Measurements from ENCODE around the gene RAB6A. TPM values are rescaled to one million over a fixed set of nuclear protein-coding genes. Genes with fewer than 3 reads are reported as not detected.
"Not testable (repeated sequence)": the region's sequence is repeated elsewhere in the genome, so short reads cannot be mapped to it uniquely, and the experiment has no call there.

Gene RAB6A
- total RNA-seq, 1 experiment from 2014 or later = 92.3 TPM

DNA sequence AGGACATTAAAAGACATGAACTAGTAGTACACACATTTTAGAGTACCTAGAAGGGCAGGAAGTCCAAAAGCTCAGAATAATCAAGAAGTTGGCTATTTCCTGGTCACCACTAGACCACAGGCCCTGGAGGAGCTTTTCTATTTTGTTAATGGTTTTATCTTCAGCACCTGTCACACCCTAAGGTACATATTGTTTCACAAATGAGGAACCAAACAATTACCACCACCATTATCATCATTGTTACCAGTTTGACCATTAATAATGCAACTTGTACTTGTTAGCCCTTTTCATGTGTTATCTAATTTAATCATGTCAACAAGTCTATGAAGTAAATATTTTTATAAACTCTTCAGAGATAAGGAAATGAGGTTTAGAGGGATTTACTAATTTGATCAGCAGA, 31.7 kb upstream of the RAB6A start:
- Mint-ChIP-seq H3K9me3 (ENCODE audit: low read depth, unreplicated experiment) (no peaks in the 10 kb centered on the region), H3K27me3 (ENCODE audit: unreplicated experiment) (no peaks in the 10 kb centered on the region), H3K27ac (ENCODE audit: unreplicated experiment) (no peak overlapping the region), H3K4me3 (ENCODE audit: low read depth, unreplicated experiment) (no peak overlapping the region), H3K4me1 (ENCODE audit: low read depth, unreplicated experiment) (peaks cover 7% of the 10 kb centered on the region), H3K36me3 (ENCODE audit: insufficient read depth, unreplicated experiment) (peaks cover 15% of the 10 kb centered on the region)
- CTCF ChIA-PET = interaction anchor here (0.6 kb wide), 1 partner anchor 388 kb away, joined by 4 read pairs; no protein-coding TSS in a partner anchor
- no peak for DNase-seq
- BruUV-seq (replicated peaks) = no TSS peak
- intact Hi-C loops (cut with micrococcal nuclease; ENCODE audit: unreplicated experiment) = no loop called here
- TF ChIP-seq, protein P1, sequence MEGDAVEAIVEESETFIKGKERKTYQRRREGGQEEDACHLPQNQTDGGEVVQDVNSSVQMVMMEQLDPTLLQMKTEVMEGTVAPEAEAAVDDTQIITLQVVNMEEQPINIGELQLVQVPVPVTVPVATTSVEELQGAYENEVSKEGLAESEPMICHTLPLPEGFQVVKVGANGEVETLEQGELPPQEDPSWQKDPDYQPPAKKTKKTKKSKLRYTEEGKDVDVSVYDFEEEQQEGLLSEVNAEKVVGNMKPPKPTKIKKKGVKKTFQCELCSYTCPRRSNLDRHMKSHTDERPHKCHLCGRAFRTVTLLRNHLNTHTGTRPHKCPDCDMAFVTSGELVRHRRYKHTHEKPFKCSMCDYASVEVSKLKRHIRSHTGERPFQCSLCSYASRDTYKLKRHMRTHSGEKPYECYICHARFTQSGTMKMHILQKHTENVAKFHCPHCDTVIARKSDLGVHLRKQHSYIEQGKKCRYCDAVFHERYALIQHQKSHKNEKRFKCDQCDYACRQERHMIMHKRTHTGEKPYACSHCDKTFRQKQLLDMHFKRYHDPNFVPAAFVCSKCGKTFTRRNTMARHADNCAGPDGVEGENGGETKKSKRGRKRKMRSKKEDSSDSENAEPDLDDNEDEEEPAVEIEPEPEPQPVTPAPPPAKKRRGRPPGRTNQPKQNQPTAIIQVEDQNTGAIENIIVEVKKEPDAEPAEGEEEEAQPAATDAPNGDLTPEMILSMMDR (IDR thresholded peaks at IDR 0.05; ENCODE audit: unreplicated experiment) = no peak

DNA sequence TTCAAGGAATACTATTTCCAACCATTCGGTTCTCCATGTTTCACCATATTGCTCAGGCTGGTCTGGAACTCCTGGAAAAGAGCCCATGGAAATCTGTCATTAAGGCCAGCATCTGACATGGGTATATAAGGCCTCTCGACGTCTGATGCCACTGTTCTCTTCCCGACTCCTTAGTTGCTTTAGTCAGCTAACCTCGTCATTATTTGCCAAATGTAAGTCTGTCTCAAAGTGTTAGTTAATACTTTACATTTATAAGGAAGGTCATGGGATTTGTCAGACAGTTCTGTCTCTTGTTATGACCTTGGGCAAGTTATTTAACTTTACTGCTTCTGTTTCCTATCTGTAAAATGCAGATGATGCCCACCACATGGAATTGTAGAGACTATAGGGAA, 28.4 kb upstream of the RAB6A start:
- no peak overlapping the region for H3K27ac Mint-ChIP-seq (ENCODE audit: unreplicated experiment)

DNA sequence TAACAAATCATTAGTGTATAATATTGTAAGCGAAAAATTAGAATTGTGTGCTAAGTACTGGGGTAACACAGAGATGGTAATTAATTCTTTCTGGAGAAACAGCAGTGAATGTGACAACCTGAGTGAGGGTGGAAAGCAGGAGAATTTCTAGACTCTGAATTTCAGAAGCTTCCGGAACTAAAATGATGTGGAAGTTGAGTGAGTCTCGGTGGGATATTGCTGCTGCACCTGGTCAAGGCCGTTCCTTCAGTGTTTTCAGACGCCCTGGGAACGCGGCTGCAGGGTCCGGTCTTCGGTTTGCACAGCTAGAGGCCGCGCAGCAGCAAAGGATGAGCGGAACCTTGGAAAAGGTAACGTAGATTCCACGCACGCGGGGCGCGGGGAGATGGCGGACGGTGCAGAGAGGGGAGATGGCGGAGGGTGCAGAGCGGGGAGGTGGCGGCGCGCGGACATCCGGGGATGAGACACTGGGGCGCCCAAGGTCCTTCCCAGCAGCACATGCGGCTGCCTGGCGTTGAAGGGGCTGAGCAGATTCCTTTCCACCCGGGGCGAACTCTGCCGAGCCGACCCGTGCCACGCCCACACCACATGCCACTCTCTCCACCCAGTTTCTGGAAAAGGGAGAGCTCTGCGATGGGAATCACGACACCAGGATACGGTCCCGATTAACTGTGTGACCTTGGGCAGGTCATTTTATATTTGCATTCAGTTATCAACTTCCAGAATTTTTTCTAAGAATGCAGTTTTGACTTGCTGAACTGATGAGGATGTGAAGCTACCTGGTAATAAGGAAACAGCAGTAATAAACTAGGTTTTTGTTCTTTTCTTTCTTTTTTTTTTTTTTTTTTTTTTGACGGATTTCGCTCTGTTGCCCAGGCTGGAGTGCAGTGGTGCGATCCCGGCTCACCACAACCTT, 27.0 kb upstream of the RAB6A start, which contains the start of gene MRPL48:
Gene MRPL48, plus strand, starts transcription at position 232 of the 916 bp plus-strand sequence. Its CDS starts 98 bp downstream, at position 330.
- DNase-seq = peak; percentile 93
- TF ChIP-seq, protein P1 (IDR thresholded peaks at IDR 0.05; ENCODE audit: unreplicated experiment) = no peak
- Mint-ChIP-seq H3K27me3 (ENCODE audit: unreplicated experiment) (no peaks in the 10 kb centered on the region), H3K9me3 (ENCODE audit: low read depth, unreplicated experiment) (no peaks in the 10 kb centered on the region), H3K4me3 (ENCODE audit: low read depth, unreplicated experiment) (peak within 1 kb of the TSS; percentile 80), H3K4me1 (ENCODE audit: low read depth, unreplicated experiment) (peaks cover 23% of the 10 kb centered on the region), H3K27ac (ENCODE audit: unreplicated experiment) (peak within 1 kb of the TSS; percentile 55), H3K36me3 (ENCODE audit: insufficient read depth, unreplicated experiment) (peaks cover 27% of the 10 kb centered on the region)
- BruUV-seq (replicated peaks) = TSS peak; percentile 90
- CTCF ChIA-PET = interaction anchor here (0.6 to 1.4 kb wide), 9 partner anchors 8 to 1120 kb away, joined by 3 to 7 read pairs (median 5); no protein-coding TSS in a partner anchor
- intact Hi-C loops (cut with micrococcal nuclease; ENCODE audit: unreplicated experiment) = no loop called here

More for the DNA sequence above, 28.4 kb upstream of the RAB6A start:
- Mint-ChIP-seq H3K4me1 (ENCODE audit: low read depth, unreplicated experiment) (peaks cover 15% of the 10 kb centered on the region), H3K27me3 (ENCODE audit: unreplicated experiment) (no peaks in the 10 kb centered on the region), H3K4me3 (ENCODE audit: low read depth, unreplicated experiment) (peak overlapping the region; percentile 80), H3K36me3 (ENCODE audit: insufficient read depth, unreplicated experiment) (peaks cover 26% of the 10 kb centered on the region), H3K9me3 (ENCODE audit: low read depth, unreplicated experiment) (no peaks in the 10 kb centered on the region)
- TF ChIP-seq, protein P1 (IDR thresholded peaks at IDR 0.05; ENCODE audit: unreplicated experiment) = no peak
- intact Hi-C loops (cut with micrococcal nuclease; ENCODE audit: unreplicated experiment) = no loop called here
- no peak for DNase-seq
- CTCF ChIA-PET = no interaction called here
- no TSS peak for BruUV-seq (replicated peaks)

DNA sequence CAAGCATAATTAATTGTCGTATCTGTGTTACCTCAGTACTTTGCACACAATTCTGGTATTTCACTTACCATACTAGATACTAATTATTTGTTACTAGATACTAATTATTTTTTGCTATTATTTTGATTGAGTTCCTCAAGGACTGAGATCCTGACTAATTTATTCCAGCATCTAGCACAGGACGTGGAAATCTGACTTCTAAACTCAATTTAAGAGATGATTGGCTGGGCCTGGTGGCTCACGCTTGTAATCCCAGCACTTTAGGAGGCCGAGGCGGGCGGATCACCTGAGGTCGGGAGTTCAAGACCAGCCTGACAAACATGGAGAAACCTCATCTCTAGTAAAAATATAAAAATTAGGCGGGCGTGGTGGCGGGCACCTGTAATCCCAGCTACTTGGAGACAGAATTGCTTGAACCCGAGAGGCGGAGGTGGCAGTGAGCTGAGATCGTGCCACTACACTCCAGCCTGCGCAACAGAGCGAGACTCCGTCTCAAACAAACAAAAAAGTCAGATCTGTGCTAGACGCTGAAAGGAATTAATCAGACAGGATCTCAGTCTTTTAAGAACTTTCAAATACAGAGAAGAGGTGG, 26.3 kb upstream of the RAB6A start:
- intact Hi-C loops (cut with micrococcal nuclease; ENCODE audit: unreplicated experiment) = no loop called here
- DNase-seq = peak; percentile 1
- BruUV-seq (replicated peaks) = no TSS peak
- peak overlapping the region; percentile 55 for H3K27ac Mint-ChIP-seq (ENCODE audit: unreplicated experiment)
- no peaks in the 10 kb centered on the region for H3K27me3 Mint-ChIP-seq (ENCODE audit: unreplicated experiment)
- TF ChIP-seq, protein P1 (IDR thresholded peaks at IDR 0.05; ENCODE audit: unreplicated experiment) = no peak
- H3K4me3 Mint-ChIP-seq (ENCODE audit: low read depth, unreplicated experiment) = peak overlapping the region; percentile 80
- CTCF ChIA-PET = interaction anchor here (1.4 kb wide), 1 partner anchor 8 kb away, joined by 5 read pairs; no protein-coding TSS in a partner anchor
- peaks cover 23% of the 10 kb centered on the region for H3K4me1 Mint-ChIP-seq (ENCODE audit: low read depth, unreplicated experiment)
- H3K9me3 Mint-ChIP-seq (ENCODE audit: low read depth, unreplicated experiment) = no peaks in the 10 kb centered on the region
- H3K36me3 Mint-ChIP-seq (ENCODE audit: insufficient read depth, unreplicated experiment) = peaks cover 27% of the 10 kb centered on the region

DNA sequence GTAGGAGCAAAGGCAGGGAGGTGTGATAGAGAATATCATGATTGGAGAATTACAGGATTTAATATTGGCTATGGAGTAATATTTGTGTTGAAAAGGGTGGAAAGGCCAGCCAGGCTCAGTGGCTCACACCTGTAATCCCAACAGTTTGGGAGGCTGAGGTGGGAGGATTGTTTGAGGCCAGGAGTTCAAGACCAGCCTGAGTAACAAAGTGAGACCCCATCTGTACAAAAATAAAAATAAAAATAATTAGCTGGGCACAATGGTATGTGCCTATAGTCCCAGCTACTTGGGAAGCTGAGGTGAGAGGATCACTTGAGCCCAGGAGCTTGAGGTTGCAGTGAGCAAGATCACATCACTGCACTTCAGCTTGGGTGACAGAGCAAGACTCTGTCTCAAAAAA, 24.6 kb upstream of the RAB6A start:
- H3K27me3 Mint-ChIP-seq (ENCODE audit: unreplicated experiment); DNase-seq; BruUV-seq (replicated peaks); H3K9me3 Mint-ChIP-seq (ENCODE audit: low read depth, unreplicated experiment); intact Hi-C loops (cut with micrococcal nuclease; ENCODE audit: unreplicated experiment); H3K4me3 Mint-ChIP-seq (ENCODE audit: low read depth, unreplicated experiment): not testable (repeated sequence)
- CTCF ChIA-PET = interaction anchor here (0.6 to 0.7 kb wide), 3 partner anchors 19 to 964 kb away, joined by 4 to 9 read pairs (median 4); no protein-coding TSS in a partner anchor
- peaks cover 27% of the 10 kb centered on the region for H3K36me3 Mint-ChIP-seq (ENCODE audit: insufficient read depth, unreplicated experiment)
- peak overlapping the region; percentile 66 for H3K27ac Mint-ChIP-seq (ENCODE audit: unreplicated experiment)
- H3K4me1 Mint-ChIP-seq (ENCODE audit: low read depth, unreplicated experiment) = peaks cover 30% of the 10 kb centered on the region

All from Calu3 (cell line).